Measurements from ENCODE around the gene FOXN3.

The FOXN3 gene

GRCh38 chr14:89267163-89267562 lies 149.9 kb downstream of the FOXN3 start:
- ATAC-seq (ENCODE audit: low read depth) (no peak), DNase-seq (ENCODE audit: low spot score in 2 of 2) (no peak)
- Mint-ChIP-seq H3K36me3 (peaks cover 13% of the 10 kb centered on the region), H3K4me1 (peaks cover 48% of the 10 kb centered on the region), H3K4me3 (no peak overlapping the region), H3K27ac (peak overlapping the region; percentile 88), H3K27me3 (no peaks in the 10 kb centered on the region), H3K9me3 (no peaks in the 10 kb centered on the region)

GRCh38 chr14:89266754-89267153 lies 150.3 kb downstream of the FOXN3 start:
- peak overlapping the region; percentile 88 for H3K27ac Mint-ChIP-seq
- no peak overlapping the region for H3K4me3 Mint-ChIP-seq
- H3K4me1 Mint-ChIP-seq = peaks cover 51% of the 10 kb centered on the region
- no peak for ATAC-seq (ENCODE audit: low read depth)
- no peaks in the 10 kb centered on the region for H3K27me3 Mint-ChIP-seq
- no peak for DNase-seq (ENCODE audit: low spot score in 2 of 2)
- H3K9me3 Mint-ChIP-seq = no peaks in the 10 kb centered on the region
- H3K36me3 Mint-ChIP-seq = peaks cover 14% of the 10 kb centered on the region

- Mint-ChIP-seq H3K36me3 (peaks cover 14% of the 10 kb centered on the region), H3K27ac (peak overlapping the region; percentile 88), H3K4me1 (peaks cover 43% of the 10 kb centered on the region), H3K9me3 (no peaks in the 10 kb centered on the region), H3K27me3 (no peaks in the 10 kb centered on the region), H3K4me3 (no peak overlapping the region)
- ATAC-seq (ENCODE audit: low read depth) (no peak), DNase-seq (ENCODE audit: low spot score in 2 of 2) (no peak)
Observed at GRCh38 chr14:89265234-89265633, 151.8 kb downstream of the FOXN3 start.

GRCh38 chr14:89264196-89264800 lies 152.7 kb downstream of the FOXN3 start:
- H3K9me3 Mint-ChIP-seq = no peaks in the 10 kb centered on the region
- ATAC-seq (ENCODE audit: low read depth) (peak; percentile 90), DNase-seq (ENCODE audit: low spot score in 2 of 2) (no peak)
- no peaks in the 10 kb centered on the region for H3K27me3 Mint-ChIP-seq
- H3K36me3 Mint-ChIP-seq = peaks cover 14% of the 10 kb centered on the region
- no peak overlapping the region for H3K4me3 Mint-ChIP-seq
- peak overlapping the region; percentile 88 for H3K27ac Mint-ChIP-seq
- H3K4me1 Mint-ChIP-seq = peaks cover 38% of the 10 kb centered on the region

GRCh38 chr14:89262041-89262440 lies 155.0 kb downstream of the FOXN3 start:
- peaks cover 30% of the 10 kb centered on the region for H3K4me1 Mint-ChIP-seq
- no peaks in the 10 kb centered on the region for H3K9me3 Mint-ChIP-seq
- H3K4me3 Mint-ChIP-seq = no peak overlapping the region
- DNase-seq (ENCODE audit: low spot score in 2 of 2) = no peak
- ATAC-seq (ENCODE audit: low read depth) = no peak
- H3K27me3 Mint-ChIP-seq = no peaks in the 10 kb centered on the region
- peaks cover 19% of the 10 kb centered on the region for H3K36me3 Mint-ChIP-seq
- peak overlapping the region; percentile 82 for H3K27ac Mint-ChIP-seq

GRCh38 chr14:89260898-89261297 lies 156.1 kb downstream of the FOXN3 start:
- Mint-ChIP-seq H3K9me3 (no peaks in the 10 kb centered on the region), H3K4me1 (peaks cover 28% of the 10 kb centered on the region), H3K27me3 (no peaks in the 10 kb centered on the region), H3K4me3 (no peak overlapping the region), H3K27ac (no peak overlapping the region), H3K36me3 (peaks cover 19% of the 10 kb centered on the region)
- DNase-seq (ENCODE audit: low spot score in 2 of 2) (no peak), ATAC-seq (ENCODE audit: low read depth) (no peak)

- no peak for DNase-seq (ENCODE audit: low spot score in 2 of 2)
- H3K4me1 Mint-ChIP-seq = peaks cover 28% of the 10 kb centered on the region
- no peak overlapping the region for H3K27ac Mint-ChIP-seq
- no peaks in the 10 kb centered on the region for H3K27me3 Mint-ChIP-seq
- H3K36me3 Mint-ChIP-seq = peaks cover 13% of the 10 kb centered on the region
- H3K4me3 Mint-ChIP-seq = no peak overlapping the region
- no peaks in the 10 kb centered on the region for H3K9me3 Mint-ChIP-seq
- no peak for ATAC-seq (ENCODE audit: low read depth)
Observed at GRCh38 chr14:89259951-89260609, 157.0 kb downstream of the FOXN3 start.

- H3K4me3 Mint-ChIP-seq = no peak overlapping the region
- peaks cover 15% of the 10 kb centered on the region for H3K36me3 Mint-ChIP-seq
- peak overlapping the region; percentile 76 for H3K27ac Mint-ChIP-seq
Observed at GRCh38 chr14:89258728-89259273, 158.2 kb downstream of the FOXN3 start.

GRCh38 chr14:89256951-89257350 lies 160.1 kb downstream of the FOXN3 start:
- Mint-ChIP-seq H3K9me3 (no peaks in the 10 kb centered on the region), H3K27ac (peak overlapping the region; percentile 82), H3K36me3 (peaks cover 23% of the 10 kb centered on the region), H3K4me3 (no peak overlapping the region), H3K4me1 (peaks cover 16% of the 10 kb centered on the region), H3K27me3 (no peaks in the 10 kb centered on the region)
- DNase-seq (ENCODE audit: low spot score in 2 of 2) (no peak), ATAC-seq (ENCODE audit: low read depth) (no peak)

More at GRCh38 chr14:89258728-89259273, 158.2 kb downstream of the FOXN3 start:
- DNase-seq (ENCODE audit: low spot score in 2 of 2) (peak in 1 of 2 donors; percentile 10), ATAC-seq (ENCODE audit: low read depth) (peak; percentile 87)
- Mint-ChIP-seq H3K4me1 (peaks cover 20% of the 10 kb centered on the region), H3K9me3 (no peaks in the 10 kb centered on the region), H3K27me3 (no peaks in the 10 kb centered on the region)

- ATAC-seq (ENCODE audit: low read depth) = no peak
- peaks cover 14% of the 10 kb centered on the region for H3K4me1 Mint-ChIP-seq
- H3K27me3 Mint-ChIP-seq = no peaks in the 10 kb centered on the region
- DNase-seq (ENCODE audit: low spot score in 2 of 2) = no peak
- H3K4me3 Mint-ChIP-seq = no peak overlapping the region
- H3K9me3 Mint-ChIP-seq = no peaks in the 10 kb centered on the region
- peak overlapping the region; percentile 82 for H3K27ac Mint-ChIP-seq
- peaks cover 22% of the 10 kb centered on the region for H3K36me3 Mint-ChIP-seq
Observed at GRCh38 chr14:89256283-89256682, 160.8 kb downstream of the FOXN3 start.

GRCh38 chr14:89255852-89256251 lies 161.2 kb downstream of the FOXN3 start:
- peaks cover 25% of the 10 kb centered on the region for H3K36me3 Mint-ChIP-seq
- peaks cover 14% of the 10 kb centered on the region for H3K4me1 Mint-ChIP-seq
- no peaks in the 10 kb centered on the region for H3K27me3 Mint-ChIP-seq
- ATAC-seq (ENCODE audit: low read depth) (no peak), DNase-seq (ENCODE audit: low spot score in 2 of 2) (no peak)
- H3K4me3 Mint-ChIP-seq = no peak overlapping the region
- peak overlapping the region; percentile 82 for H3K27ac Mint-ChIP-seq
- H3K9me3 Mint-ChIP-seq = no peaks in the 10 kb centered on the region

GRCh38 chr14:89255012-89255411 lies 162.0 kb downstream of the FOXN3 start:
- no peak overlapping the region for H3K27ac Mint-ChIP-seq

GRCh38 chr14:89254166-89254909 lies 162.7 kb downstream of the FOXN3 start:
- Mint-ChIP-seq H3K4me1 (peaks cover 14% of the 10 kb centered on the region), H3K4me3 (no peak overlapping the region), H3K36me3 (peaks cover 32% of the 10 kb centered on the region), H3K27me3 (no peaks in the 10 kb centered on the region), H3K9me3 (peaks cover 1% of the 10 kb centered on the region), H3K27ac (no peak overlapping the region)
- ATAC-seq (ENCODE audit: low read depth) (no peak), DNase-seq (ENCODE audit: low spot score in 2 of 2) (no peak)

More at GRCh38 chr14:89255012-89255411, 162.0 kb downstream of the FOXN3 start:
- Mint-ChIP-seq H3K9me3 (peaks cover 1% of the 10 kb centered on the region), H3K27me3 (no peaks in the 10 kb centered on the region), H3K4me1 (peaks cover 15% of the 10 kb centered on the region), H3K36me3 (peaks cover 30% of the 10 kb centered on the region), H3K4me3 (no peak overlapping the region)
- ATAC-seq (ENCODE audit: low read depth) (no peak), DNase-seq (ENCODE audit: low spot score in 2 of 2) (no peak)

GRCh38 chr14:89252887-89253532 lies 164.0 kb downstream of the FOXN3 start:
- H3K36me3 Mint-ChIP-seq = peaks cover 33% of the 10 kb centered on the region
- no peak overlapping the region for H3K27ac Mint-ChIP-seq
- no peaks in the 10 kb centered on the region for H3K27me3 Mint-ChIP-seq
- DNase-seq (ENCODE audit: low spot score in 2 of 2) (no peak), ATAC-seq (ENCODE audit: low read depth) (no peak)
- no peak overlapping the region for H3K4me3 Mint-ChIP-seq
- H3K4me1 Mint-ChIP-seq = peaks cover 8% of the 10 kb centered on the region
- H3K9me3 Mint-ChIP-seq = peaks cover 1% of the 10 kb centered on the region
